Mammary epithelial cell (primary cell): ENCODE data around the gene AGPAT1.

Experiments used
- EZH2 ChIP-seq: IDR thresholded peaks from 2 replicates; pipeline ENCODE4 v1.6.1; 2012; ENCODE audit warnings: low read length, inconsistent platforms, borderline replicate concordance
- TF ChIP-seq, protein P1 (sequence below), 2 donors: IDR thresholded peaks in 1 of 2; conservative IDR thresholded peaks in 1 of 2; 2 replicates each; pipeline ENCODE4 v1.5.1; 2011 to 2012; ENCODE audit warnings: inconsistent platforms in 2 of 2, low read length in 2 of 2, mild to moderate bottlenecking in 2 of 2, control low read depth in 1 of 2, low read depth in 1 of 2; ENCODE audit not compliant: insufficient read depth in 1 of 2; ENCODE audit errors: extremely low read depth in 1 of 2

GRCh38 chr6:32171234-32171633 lies 4.7 kb downstream of the AGPAT1 start:
- TF ChIP-seq, protein P1, sequence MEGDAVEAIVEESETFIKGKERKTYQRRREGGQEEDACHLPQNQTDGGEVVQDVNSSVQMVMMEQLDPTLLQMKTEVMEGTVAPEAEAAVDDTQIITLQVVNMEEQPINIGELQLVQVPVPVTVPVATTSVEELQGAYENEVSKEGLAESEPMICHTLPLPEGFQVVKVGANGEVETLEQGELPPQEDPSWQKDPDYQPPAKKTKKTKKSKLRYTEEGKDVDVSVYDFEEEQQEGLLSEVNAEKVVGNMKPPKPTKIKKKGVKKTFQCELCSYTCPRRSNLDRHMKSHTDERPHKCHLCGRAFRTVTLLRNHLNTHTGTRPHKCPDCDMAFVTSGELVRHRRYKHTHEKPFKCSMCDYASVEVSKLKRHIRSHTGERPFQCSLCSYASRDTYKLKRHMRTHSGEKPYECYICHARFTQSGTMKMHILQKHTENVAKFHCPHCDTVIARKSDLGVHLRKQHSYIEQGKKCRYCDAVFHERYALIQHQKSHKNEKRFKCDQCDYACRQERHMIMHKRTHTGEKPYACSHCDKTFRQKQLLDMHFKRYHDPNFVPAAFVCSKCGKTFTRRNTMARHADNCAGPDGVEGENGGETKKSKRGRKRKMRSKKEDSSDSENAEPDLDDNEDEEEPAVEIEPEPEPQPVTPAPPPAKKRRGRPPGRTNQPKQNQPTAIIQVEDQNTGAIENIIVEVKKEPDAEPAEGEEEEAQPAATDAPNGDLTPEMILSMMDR (conservative IDR thresholded peaks at IDR 0.05 in 1 of 2, IDR thresholded peaks at IDR 0.05 in 1 of 2; ENCODE audit: extremely low read depth in 1 of 2, insufficient read depth in 1 of 2, low read depth in 1 of 2, low read length in 2 of 2): no peak
- no peak for TF ChIP-seq EZH2
